Type B pancreatic cell (in vitro differentiated cells): ENCODE results near the gene LOC128125822.

Experiments
- DNase-seq: peaks from one replicate; pipeline ENCODE4 v3.0.0; 2021; ENCODE audit warnings: mixed read lengths; ENCODE audit not compliant: unreplicated experiment; ENCODE audit errors: extremely low spot score
- H3K27ac Mint-ChIP-seq: 2 replicates; pipeline ENCODE4 v1.8.0; 2021; ENCODE audit warnings: mild to moderate bottlenecking, mixed read lengths
- H3K27me3 Mint-ChIP-seq: 2 replicates; pipeline ENCODE4 v1.8.0; 2021; ENCODE audit warnings: mixed read lengths
- H3K36me3 Mint-ChIP-seq: 2 replicates; pipeline ENCODE4 v1.8.0; 2021; ENCODE audit warnings: mixed read lengths
- H3K4me1 Mint-ChIP-seq: one replicate; pipeline ENCODE4 v1.8.0; 2021; ENCODE audit warnings: mixed read lengths; ENCODE audit not compliant: unreplicated experiment
- H3K4me3 Mint-ChIP-seq: 2 replicates; pipeline ENCODE4 v1.8.0; 2021; ENCODE audit warnings: mild to moderate bottlenecking, mixed read lengths
- H3K9me3 Mint-ChIP-seq: 2 replicates; pipeline ENCODE4 v1.8.0; 2021; ENCODE audit warnings: mixed read lengths
- TF ChIP-seq, protein P1 (sequence below): fragments of 200-600 bp; sonication (generic); conservative IDR thresholded peaks from 2 replicates; pipeline ENCODE4 v1.5.0; 2021; ENCODE audit warnings: antibody characterized with exemption, mild to moderate bottlenecking

LOC128125822 gene

DNA sequence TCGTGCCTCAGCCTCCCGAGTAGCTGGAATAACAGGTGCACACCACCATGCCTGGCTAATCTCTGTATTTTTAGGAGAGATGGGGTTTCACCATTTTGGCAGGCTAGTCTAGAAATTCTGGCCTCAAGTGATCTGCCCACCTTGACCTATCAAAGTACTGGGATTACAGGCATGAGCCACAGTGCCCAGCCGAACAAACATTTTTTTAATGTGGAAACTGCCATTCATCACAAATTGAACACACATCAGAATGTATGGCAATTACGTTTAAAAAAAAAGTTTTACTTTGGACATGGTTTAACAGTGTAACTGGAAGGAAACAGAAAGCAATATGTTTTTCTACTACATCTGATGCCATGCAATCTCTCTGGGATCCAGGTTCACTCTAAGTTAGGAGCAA lies 38.3 kb upstream of the LOC128125822 start:
- TF ChIP-seq, protein P1, sequence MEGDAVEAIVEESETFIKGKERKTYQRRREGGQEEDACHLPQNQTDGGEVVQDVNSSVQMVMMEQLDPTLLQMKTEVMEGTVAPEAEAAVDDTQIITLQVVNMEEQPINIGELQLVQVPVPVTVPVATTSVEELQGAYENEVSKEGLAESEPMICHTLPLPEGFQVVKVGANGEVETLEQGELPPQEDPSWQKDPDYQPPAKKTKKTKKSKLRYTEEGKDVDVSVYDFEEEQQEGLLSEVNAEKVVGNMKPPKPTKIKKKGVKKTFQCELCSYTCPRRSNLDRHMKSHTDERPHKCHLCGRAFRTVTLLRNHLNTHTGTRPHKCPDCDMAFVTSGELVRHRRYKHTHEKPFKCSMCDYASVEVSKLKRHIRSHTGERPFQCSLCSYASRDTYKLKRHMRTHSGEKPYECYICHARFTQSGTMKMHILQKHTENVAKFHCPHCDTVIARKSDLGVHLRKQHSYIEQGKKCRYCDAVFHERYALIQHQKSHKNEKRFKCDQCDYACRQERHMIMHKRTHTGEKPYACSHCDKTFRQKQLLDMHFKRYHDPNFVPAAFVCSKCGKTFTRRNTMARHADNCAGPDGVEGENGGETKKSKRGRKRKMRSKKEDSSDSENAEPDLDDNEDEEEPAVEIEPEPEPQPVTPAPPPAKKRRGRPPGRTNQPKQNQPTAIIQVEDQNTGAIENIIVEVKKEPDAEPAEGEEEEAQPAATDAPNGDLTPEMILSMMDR = no peak
- Mint-ChIP-seq H3K27ac (no peak overlapping the region), H3K27me3 (no peaks in the 10 kb centered on the region), H3K36me3 (no peaks in the 10 kb centered on the region), H3K9me3 (no peaks in the 10 kb centered on the region), H3K4me1 (no peaks in the 10 kb centered on the region), H3K4me3 (no peak overlapping the region)
- DNase-seq = no peak

DNA sequence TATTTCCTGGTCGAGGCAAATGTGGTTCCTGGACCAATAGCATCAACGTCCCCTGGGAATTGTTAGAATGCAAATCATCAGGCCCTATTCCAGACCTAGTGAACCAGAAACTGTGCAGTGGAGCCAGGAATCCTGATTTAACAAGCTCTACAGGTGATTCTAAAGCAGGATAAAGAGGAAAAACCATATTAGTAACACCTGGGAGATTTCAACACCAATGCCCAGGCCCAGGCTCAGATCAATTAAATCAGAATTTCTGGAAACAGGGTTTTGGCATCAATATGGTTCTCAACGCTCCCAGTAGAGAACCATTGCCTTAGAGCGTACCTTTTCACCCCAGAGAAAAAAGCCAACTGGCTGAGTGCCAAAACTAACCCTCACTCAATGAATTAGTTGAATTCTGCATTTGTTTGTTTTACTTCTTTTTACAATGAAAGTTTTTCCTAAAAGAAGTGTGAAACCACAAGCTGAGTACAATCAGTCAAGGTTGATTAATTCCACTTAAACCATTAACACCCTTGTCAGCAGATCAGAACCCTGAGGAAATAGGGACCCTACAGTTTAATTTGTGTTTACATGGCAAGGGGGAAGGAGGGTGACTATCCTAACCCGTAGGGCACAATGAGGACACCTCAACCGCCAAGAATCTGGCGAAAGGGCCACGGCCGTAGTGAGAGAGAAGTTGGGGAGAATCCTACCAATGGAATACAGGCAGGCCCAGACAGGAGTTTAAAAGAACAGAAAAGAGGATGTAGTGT lies 34.9 kb upstream of the LOC128125822 start:
- no peak for DNase-seq
- H3K27ac Mint-ChIP-seq = peak overlapping the region; percentile 51
- H3K4me3 Mint-ChIP-seq = no peak overlapping the region
- H3K27me3 Mint-ChIP-seq = peaks cover 3% of the 10 kb centered on the region
- TF ChIP-seq, protein P1 = no peak
- H3K9me3 Mint-ChIP-seq = peaks cover under 1% of the 10 kb centered on the region
- no peaks in the 10 kb centered on the region for H3K36me3 Mint-ChIP-seq
- H3K4me1 Mint-ChIP-seq = no peaks in the 10 kb centered on the region

DNA sequence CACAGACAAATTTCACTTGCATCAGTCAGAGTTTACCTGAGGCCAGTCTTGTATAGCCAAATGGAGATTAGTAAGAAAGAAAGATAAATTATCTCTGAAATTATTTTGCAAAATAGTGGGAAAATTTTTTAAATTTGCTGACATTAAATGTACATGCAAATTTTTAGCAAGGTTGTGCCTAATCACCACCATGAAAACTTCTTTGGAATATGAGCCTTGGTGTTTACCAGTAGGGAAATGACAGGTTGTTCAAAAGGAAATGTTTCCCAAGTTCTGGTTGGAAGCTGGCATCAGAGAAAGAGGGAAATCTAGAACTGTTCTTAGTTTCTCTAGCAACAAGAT lies 34.4 kb upstream of the LOC128125822 start:
- DNase-seq = no peak
- no peak overlapping the region for H3K4me3 Mint-ChIP-seq
- TF ChIP-seq, protein P1 = no peak
- peak overlapping the region; percentile 51 for H3K27ac Mint-ChIP-seq
- H3K9me3 Mint-ChIP-seq = peaks cover 6% of the 10 kb centered on the region
- H3K36me3 Mint-ChIP-seq = no peaks in the 10 kb centered on the region
- peaks cover 3% of the 10 kb centered on the region for H3K27me3 Mint-ChIP-seq
- no peaks in the 10 kb centered on the region for H3K4me1 Mint-ChIP-seq

DNA sequence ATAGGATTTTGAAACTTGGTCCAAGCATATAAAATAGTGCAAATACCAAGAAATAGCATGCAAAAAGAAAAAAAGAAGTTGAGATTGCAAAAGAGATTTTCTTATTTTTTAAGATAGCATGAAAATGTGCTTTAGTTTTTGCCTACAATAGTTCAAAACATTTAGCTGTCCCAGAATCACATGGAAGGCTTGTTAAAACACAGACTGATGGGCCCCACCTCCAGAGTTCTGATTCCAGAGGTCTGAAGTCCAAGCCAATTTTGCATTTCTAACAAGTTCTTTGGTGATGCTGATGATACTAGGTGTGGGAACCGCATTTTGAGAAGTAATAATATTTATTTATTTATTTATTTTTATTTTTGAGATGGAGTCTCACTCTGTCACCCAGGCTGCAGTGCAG lies 33.7 kb upstream of the LOC128125822 start:
- no peak for DNase-seq
- peaks cover 3% of the 10 kb centered on the region for H3K27me3 Mint-ChIP-seq
- TF ChIP-seq, protein P1 = no peak
- H3K9me3 Mint-ChIP-seq = peaks cover 6% of the 10 kb centered on the region
- no peaks in the 10 kb centered on the region for H3K4me1 Mint-ChIP-seq
- no peak overlapping the region for H3K4me3 Mint-ChIP-seq
- H3K27ac Mint-ChIP-seq = no peak overlapping the region
- H3K36me3 Mint-ChIP-seq = no peaks in the 10 kb centered on the region

DNA sequence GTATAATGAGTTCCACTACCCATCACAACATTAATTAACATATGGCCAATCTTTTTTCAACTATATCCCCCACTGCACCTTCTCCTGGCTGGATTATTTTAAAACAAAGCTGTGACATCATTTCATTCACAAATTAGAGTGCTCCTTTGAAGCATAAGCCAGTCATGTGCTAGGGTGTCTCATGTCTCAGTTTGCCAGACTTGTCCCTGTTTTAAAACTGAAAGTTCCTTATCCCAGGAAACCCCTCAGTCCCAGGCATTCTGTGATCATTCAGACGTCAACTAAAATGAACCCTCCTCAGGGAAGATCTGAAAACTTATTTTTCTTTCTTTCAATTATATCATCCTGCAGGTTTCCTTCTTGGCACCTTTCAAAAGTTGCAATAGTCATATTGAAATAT lies 29.3 kb upstream of the LOC128125822 start:
- Mint-ChIP-seq H3K4me3 (no peak overlapping the region), H3K27ac (no peak overlapping the region), H3K4me1 (peaks cover 3% of the 10 kb centered on the region), H3K27me3 (peaks cover 3% of the 10 kb centered on the region), H3K9me3 (peaks cover 6% of the 10 kb centered on the region), H3K36me3 (no peaks in the 10 kb centered on the region)
- no peak for DNase-seq
- TF ChIP-seq, protein P1 = no peak
